NT2/D1 (cell line): Measurements from ENCODE around the gene HBQ1.

ENCODE experiments used
- SUZ12 ChIP-seq: IDR thresholded peaks from 2 replicates; pipeline ENCODE4 v1.6.1; 2011; ENCODE audit not compliant: insufficient read length, insufficient read depth; ENCODE audit errors: extremely low read depth
- YY1 ChIP-seq: IDR thresholded peaks from 2 replicates; pipeline ENCODE4 v1.6.1; 2011; ENCODE audit not compliant: insufficient read length, insufficient read depth

DNA sequence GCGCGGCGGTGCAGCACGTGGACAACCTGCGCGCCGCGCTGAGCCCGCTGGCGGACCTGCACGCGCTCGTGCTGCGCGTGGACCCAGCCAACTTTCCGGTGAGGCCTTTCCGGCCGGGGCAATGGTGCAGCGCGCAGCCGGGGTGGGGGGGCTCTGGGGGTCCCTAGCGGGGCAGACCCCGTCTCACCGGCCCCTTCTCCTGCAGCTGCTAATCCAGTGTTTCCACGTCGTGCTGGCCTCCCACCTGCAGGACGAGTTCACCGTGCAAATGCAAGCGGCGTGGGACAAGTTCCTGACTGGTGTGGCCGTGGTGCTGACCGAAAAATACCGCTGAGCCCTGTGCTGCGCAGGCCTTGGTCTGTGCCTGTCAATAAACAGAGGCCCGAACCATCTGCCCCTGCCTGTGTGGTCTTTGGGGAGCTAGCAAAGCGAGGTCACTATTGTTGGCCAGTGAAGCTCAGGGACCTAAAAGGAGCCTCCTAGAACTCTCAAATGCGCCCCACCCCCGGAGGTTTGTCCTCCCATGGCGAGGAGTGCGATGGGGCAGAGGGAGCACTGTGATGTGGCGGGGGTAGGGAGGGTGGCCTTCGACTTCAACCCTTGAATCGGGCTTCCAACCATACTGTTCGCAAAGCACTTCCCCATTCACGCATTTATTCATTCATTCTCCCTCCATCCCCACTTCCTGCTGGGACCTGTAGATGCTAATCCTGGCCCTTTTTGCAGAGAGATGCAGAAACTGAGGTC, 13.7 kb upstream of the HBQ1 start:
- TF ChIP-seq SUZ12 (no peak), YY1 (no peak)
